Body of pancreas (tissue), 4 donors: ENCODE measurements around the gene TRIM51. TPM values are rescaled to one million over a fixed set of nuclear protein-coding genes. Genes with fewer than 3 reads are reported as not detected.
"Not testable (repeated sequence)": the region's sequence is repeated elsewhere in the genome, so short reads cannot be mapped to it uniquely, and the experiment has no call there.

ENCODE experiments used
- ATAC-seq: fragments of 150-250 bp; one replicate; pipeline ENCODE4 v1.9.1; 2016
- DNase-seq, 4 donors: peaks; one replicate each; pipeline ENCODE4 v3.0.0-alpha.2; 2019
- H3K27ac ChIP-seq, 4 donors: fragments of 200-600 bp; sonication (generic); 1 replicate in 3 of 4; 2 replicates in 1 of 4; pipeline versions ENCODE4 v1.5.1 to v1.6.1; 2016 to 2019; ENCODE audit warnings: mild to moderate bottlenecking in 1 of 4, mixed read lengths in 1 of 4, moderate library complexity in 1 of 4
- H3K27me3 ChIP-seq, 2 donors: fragments of 200-600 bp; sonication (generic); one replicate each; pipeline ENCODE4 v1.6.0; 2016; ENCODE audit warnings: mild to moderate bottlenecking in 1 of 2
- H3K36me3 ChIP-seq, 2 donors: fragments of 200-600 bp; sonication (generic); replicated peaks in 1 of 2; 2 replicates each; pipeline ENCODE4 v1.5.1; 2016; ENCODE audit warnings: low read depth in 2 of 2; ENCODE audit not compliant: insufficient read depth in 1 of 2
- H3K4me1 ChIP-seq: fragments of 200-600 bp; sonication (generic); one replicate; pipeline ENCODE4 v1.6.0; 2016
- H3K4me3 ChIP-seq, 2 donors: fragments of 200-600 bp; sonication (generic); 1 replicate in 1 of 2; 2 replicates in 1 of 2; pipeline ENCODE4 v1.5.1; 2016 to 2019
- H3K9me3 ChIP-seq, 3 donors: fragments of 200-600 bp; sonication (generic); 1 replicate in 2 of 3; 2 replicates in 1 of 3; pipeline ENCODE4 v1.5.1; 2016
- POLR2A ChIP-seq, 3 donors: fragments of 450-650 bp; IDR thresholded peaks; one replicate each; pipeline ENCODE4 v1.6.1; 2016; ENCODE audit warnings: antibody characterized with exemption in 3 of 3, mild to moderate bottlenecking in 2 of 3
- WGBS, 2 donors: methylation state at CpG; one replicate each; pipeline ENCODE4 v1.1.5; 2017; 5-methylcytosine and 5-hydroxymethylcytosine counted together
- intact Hi-C: fragments of 100-400 bp; cut with DNase I; formaldehyde crosslinking; loops from one replicate; pipeline ENCODE4 v1.15.1; 2023
- total RNA-seq, 2 donors: library from RNA; depleted of rRNA; stranded (reverse); fragments of >200 nt; gene quantifications; one replicate each; pipeline ENCODE4 v1.1.0, GENCODE V29; 2016
- TF ChIP-seq, protein P1 (sequence below), 7 experiments: fragments of 450-650 bp in 4 of 7; fragments of 200-600 bp in 3 of 7; sonication (generic) in 3 of 7; IDR thresholded peaks; one replicate each; pipeline ENCODE4 v1.5.1; 2016 to 2019; ENCODE audit warnings: antibody characterized with exemption in 7 of 7

The TRIM51 gene, protein sequence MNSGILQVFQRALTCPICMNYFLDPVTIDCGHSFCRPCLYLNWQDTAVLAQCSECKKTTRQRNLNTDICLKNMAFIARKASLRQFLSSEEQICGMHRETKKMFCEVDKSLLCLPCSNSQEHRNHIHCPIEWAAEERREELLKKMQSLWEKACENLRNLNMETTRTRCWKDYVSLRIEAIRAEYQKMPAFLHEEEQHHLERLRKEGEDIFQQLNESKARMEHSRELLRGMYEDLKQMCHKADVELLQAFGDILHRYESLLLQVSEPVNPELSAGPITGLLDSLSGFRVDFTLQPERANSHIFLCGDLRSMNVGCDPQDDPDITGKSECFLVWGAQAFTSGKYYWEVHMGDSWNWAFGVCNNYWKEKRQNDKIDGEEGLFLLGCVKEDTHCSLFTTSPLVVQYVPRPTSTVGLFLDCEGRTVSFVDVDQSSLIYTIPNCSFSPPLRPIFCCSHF
- not detected for total RNA-seq

DNA sequence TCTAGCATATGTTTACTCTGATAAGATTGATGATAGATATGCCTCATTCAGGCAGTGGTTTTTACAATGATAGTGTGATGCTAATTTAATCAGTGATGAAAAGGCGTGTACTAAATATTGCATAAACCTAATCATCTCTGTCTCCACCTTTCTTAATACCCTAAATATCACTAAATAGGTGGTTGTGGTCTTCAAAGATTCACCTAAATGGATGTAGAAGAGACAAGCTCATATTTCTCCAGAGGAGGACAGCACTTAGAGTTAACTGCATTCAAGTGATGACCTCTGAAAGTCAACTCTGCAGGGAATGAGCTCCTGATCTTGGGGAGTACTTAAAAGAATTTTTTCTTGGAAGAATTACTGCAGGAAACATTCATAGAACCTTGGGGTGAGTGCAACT lies at the start of gene TRIM51:
Gene TRIM51 (plus strand): TSS at position 301 of the 400 bp plus-strand sequence. CDS start 2,132 bp downstream, outside the sequence.
- 43 to 56% methylated on average over 1 of the region's 1 CpG for WGBS, 2 donors
- DNase-seq, ATAC-seq, H3K4me3 ChIP-seq, intact Hi-C loops, H3K9me3 ChIP-seq, H3K4me1 ChIP-seq, H3K36me3 ChIP-seq, H3K27me3 ChIP-seq, H3K27ac ChIP-seq: not testable (repeated sequence)

DNA sequence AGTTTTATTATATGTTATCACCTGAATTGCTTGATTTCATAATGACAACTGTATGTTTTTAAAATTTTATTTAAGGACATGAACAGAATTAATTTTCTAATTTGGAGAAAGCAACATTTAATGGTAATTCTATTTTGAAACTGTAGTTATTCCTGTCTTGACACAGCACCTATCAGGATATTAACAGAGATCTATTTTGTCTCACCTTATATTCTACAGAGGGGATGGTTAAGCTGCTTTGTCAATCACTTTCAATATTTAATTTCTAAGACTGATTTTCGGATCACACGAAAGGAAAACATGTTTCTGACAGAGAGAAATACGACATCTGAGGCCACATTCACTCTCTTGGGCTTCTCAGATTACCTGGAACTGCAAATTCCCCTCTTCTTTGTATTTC lies 44.6 kb upstream of the TRIM51 start, which contains the start of gene OR5D16:
Gene OR5D16 (plus strand): TSS at position 301 of the 400 bp plus-strand sequence. CDS start 0 bp downstream, at position 301.
- no peak for ATAC-seq
- Histone ChIP-seq H3K27me3 (no peaks in the 10 kb centered on the region), H3K4me3 (no peak within 1 kb of the TSS), H3K4me1 (no peaks in the 10 kb centered on the region), H3K36me3 (no peaks in the 10 kb centered on the region), H3K27ac (no peak within 1 kb of the TSS), H3K9me3 (no peaks in the 10 kb centered on the region)
- DNase-seq = no peak
- 13 to 25% methylated on average over 3 of the region's 3 CpGs for WGBS, 2 donors
- TF ChIP-seq POLR2A (IDR thresholded peaks at IDR 0.05) = no peak
- TF ChIP-seq, protein P1, sequence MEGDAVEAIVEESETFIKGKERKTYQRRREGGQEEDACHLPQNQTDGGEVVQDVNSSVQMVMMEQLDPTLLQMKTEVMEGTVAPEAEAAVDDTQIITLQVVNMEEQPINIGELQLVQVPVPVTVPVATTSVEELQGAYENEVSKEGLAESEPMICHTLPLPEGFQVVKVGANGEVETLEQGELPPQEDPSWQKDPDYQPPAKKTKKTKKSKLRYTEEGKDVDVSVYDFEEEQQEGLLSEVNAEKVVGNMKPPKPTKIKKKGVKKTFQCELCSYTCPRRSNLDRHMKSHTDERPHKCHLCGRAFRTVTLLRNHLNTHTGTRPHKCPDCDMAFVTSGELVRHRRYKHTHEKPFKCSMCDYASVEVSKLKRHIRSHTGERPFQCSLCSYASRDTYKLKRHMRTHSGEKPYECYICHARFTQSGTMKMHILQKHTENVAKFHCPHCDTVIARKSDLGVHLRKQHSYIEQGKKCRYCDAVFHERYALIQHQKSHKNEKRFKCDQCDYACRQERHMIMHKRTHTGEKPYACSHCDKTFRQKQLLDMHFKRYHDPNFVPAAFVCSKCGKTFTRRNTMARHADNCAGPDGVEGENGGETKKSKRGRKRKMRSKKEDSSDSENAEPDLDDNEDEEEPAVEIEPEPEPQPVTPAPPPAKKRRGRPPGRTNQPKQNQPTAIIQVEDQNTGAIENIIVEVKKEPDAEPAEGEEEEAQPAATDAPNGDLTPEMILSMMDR (IDR thresholded peaks at IDR 0.05) = no peak
- intact Hi-C loops = no loop called here

DNA sequence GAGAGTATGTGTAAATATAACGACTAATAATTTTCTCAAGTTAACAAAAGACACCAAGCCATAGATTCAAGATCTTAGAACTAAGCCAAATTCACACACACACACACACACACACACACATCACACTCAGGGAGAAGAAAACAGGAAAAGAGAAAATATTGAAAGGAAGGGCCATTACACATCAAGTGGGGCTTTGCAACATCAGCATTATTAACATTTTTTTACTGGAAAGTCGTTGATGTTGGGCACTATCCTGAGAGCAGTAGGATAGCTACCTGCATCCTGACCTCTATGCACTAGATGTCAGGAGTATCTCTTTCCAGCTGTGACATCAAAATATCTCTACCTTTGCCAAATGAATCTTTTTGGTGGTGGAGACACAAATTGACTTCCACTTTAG lies 35.6 kb upstream of the TRIM51 start:
- intact Hi-C loops = no loop called here
- H3K27me3 ChIP-seq = no peaks in the 10 kb centered on the region
- TF ChIP-seq, protein P1 (IDR thresholded peaks at IDR 0.05) = no peak
- TF ChIP-seq POLR2A (IDR thresholded peaks at IDR 0.05) = no peak
- DNase-seq (no peak), ATAC-seq (no peak)
- no peaks in the 10 kb centered on the region for H3K36me3 ChIP-seq
- no peak overlapping the region for H3K4me3 ChIP-seq
- no peaks in the 10 kb centered on the region for H3K4me1 ChIP-seq
- H3K9me3 ChIP-seq = no peaks in the 10 kb centered on the region
- WGBS, 2 donors = 34 to 37% methylated on average over 2 of the region's 2 CpGs
- H3K27ac ChIP-seq = no peak overlapping the region

DNA sequence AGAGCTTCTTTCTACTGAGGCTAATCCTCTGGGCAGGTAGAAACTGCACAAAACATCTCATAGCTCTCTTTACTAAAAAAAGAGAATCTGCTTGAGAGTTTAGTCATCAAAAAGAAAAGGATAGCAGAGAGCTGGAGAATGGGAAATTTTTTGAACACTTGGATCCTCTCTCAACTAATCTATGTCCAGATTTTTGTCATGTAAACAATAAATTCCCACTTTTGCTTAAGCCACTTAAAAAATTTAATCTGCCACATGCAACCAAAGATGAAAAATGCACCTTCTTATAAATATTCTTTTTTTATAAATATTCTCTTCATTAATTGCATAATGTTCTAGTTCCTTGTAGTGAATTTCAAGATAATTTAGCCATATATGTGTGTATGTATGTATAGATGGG lies 34.1 kb upstream of the TRIM51 start:
- no peaks in the 10 kb centered on the region for H3K36me3 ChIP-seq
- intact Hi-C loops = no loop called here
- no peaks in the 10 kb centered on the region for H3K9me3 ChIP-seq
- no peaks in the 10 kb centered on the region for H3K27me3 ChIP-seq
- H3K4me1 ChIP-seq = no peaks in the 10 kb centered on the region
- H3K4me3 ChIP-seq = no peak overlapping the region
- no peak for ATAC-seq
- no peak overlapping the region for H3K27ac ChIP-seq
- TF ChIP-seq, protein P1 (IDR thresholded peaks at IDR 0.05) = no peak
- TF ChIP-seq POLR2A (IDR thresholded peaks at IDR 0.05) = no peak
- no peak for DNase-seq

DNA sequence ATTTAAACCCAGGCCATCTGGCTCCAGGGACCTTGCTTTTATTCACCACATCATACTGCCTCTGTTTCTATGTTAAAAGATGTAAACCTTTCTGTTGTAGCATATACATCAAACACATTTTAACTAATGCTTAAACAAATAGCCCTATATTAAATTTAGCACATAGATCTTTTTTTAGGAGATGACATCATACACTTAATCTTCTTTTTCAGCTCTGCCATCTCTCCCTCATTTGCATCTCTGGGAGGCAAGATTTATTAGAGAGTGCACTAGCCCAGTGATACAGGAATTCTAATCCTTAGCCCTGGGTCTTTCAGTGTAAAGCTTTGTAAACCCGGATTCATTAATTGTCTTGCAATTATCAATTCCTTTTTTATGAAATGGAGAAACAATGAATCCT lies 31.0 kb upstream of the TRIM51 start:
- Histone ChIP-seq H3K27me3 (no peaks in the 10 kb centered on the region), H3K36me3 (no peaks in the 10 kb centered on the region), H3K4me1 (no peaks in the 10 kb centered on the region), H3K27ac (no peak overlapping the region), H3K9me3 (no peaks in the 10 kb centered on the region), H3K4me3 (no peak overlapping the region)
- no peak for TF ChIP-seq POLR2A (IDR thresholded peaks at IDR 0.05)
- TF ChIP-seq, protein P1 (IDR thresholded peaks at IDR 0.05) = no peak
- DNase-seq (no peak), ATAC-seq (no peak)
- intact Hi-C loops = no loop called here
- WGBS, 2 donors = 43 to 70% methylated on average over 1 of the region's 1 CpG
